ENCODE data around the gene AMOT. TPM values are rescaled to one million over a fixed set of nuclear protein-coding genes. Genes with fewer than 3 reads are reported as not detected.

The AMOT gene
- total RNA-seq, 2 experiments from 2014 or later, result 1.1 to 1.4 TPM

DNA sequence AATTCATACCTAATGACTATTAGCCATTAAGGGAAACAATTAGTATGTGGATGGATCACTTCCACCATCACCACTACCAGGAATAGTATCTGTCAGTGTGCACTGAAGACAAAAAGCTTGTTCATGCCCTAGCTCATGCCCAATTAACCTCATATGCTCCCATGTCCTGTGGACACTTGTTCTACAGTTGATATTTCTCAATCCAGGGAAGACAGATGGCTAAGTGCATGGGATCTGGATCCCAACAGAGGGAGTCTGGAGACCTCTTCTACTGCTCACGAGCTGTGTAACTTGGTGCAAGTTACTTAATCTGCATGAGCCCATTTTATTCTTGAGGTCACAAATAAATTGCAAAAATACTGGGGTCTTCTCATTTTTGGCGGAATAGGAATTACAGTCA is 23.7 kb downstream of the AMOT start:
- Mint-ChIP-seq H3K4me1 (ENCODE audit: low read depth) (peaks cover 8% of the 10 kb centered on the region), H3K36me3 (no peaks in the 10 kb centered on the region), H3K27ac (no peak overlapping the region), H3K27me3 (no peaks in the 10 kb centered on the region), H3K9me3 (no peaks in the 10 kb centered on the region), H3K4me3 (no peak overlapping the region)
- intact Hi-C loops (cut with micrococcal nuclease), result no loop called here
- ChIA-PET CTCF (no interaction called here), POLR2A (no interaction called here)
- DNase-seq, result no peak

GRCh38 chrX:112814496-112814895 is 26.1 kb downstream of the AMOT start:
- Mint-ChIP-seq H3K9me3 (no peaks in the 10 kb centered on the region), H3K27ac (no peak overlapping the region), H3K4me3 (no peak overlapping the region), H3K27me3 (no peaks in the 10 kb centered on the region), H3K4me1 (ENCODE audit: low read depth) (no peaks in the 10 kb centered on the region), H3K36me3 (no peaks in the 10 kb centered on the region)
- CTCF ChIA-PET, result no interaction called here
- intact Hi-C loops (cut with micrococcal nuclease), result no loop called here
- DNase-seq, result no peak
- POLR2A ChIA-PET, result no interaction called here

DNA sequence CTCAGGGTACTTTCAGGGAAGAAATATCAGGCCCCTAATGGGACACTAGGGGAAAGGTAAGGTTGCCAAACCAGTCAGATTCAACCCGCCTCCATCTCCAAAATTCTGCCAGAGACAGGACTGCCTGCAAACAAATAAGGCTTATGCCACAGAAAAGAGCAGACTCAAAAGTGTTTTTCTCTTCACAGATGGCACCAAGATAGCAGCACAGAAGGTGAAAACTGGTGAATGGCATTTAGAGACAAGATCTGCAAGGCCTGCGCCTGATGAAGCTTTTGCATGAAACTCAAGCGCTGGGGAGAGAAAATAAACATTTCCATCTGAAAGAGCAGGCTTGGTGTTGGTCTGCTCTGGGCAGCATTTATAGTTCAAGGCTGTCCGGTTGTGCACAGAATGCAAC is 27.9 kb downstream of the AMOT start:
- intact Hi-C loops (cut with micrococcal nuclease), result no loop called here
- no peaks in the 10 kb centered on the region for H3K36me3 Mint-ChIP-seq
- H3K4me1 Mint-ChIP-seq (ENCODE audit: low read depth), result no peaks in the 10 kb centered on the region
- CTCF ChIA-PET, result no interaction called here
- no peak overlapping the region for H3K4me3 Mint-ChIP-seq
- H3K27me3 Mint-ChIP-seq, result no peaks in the 10 kb centered on the region
- no peak overlapping the region for H3K27ac Mint-ChIP-seq
- POLR2A ChIA-PET, result no interaction called here
- no peaks in the 10 kb centered on the region for H3K9me3 Mint-ChIP-seq
- DNase-seq, result no peak

DNA sequence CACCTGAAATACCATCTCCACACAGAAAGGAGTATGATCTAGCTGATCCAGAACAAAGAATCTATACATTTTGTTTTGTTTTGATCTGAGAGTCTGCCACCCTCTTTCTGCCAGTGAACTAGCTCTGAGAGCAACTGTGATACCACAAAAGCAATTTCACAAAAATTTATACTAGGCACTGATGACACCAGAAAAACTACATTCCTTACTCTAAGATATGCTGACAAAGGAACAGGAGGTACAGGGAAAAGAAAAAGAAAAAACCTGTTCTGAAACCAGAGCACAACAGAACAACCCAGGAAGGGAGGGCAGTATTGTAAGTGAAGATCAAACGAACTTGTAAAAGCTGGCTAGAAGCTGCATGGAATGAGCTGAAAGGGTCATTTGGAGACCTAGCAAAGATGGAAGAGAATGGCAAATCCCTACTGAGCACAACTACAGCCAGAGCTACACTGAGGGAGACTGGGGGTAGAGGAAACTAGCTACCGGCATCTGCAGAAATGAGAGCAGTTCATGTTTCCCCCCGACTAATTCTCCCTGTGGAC is 31.9 kb downstream of the AMOT start:
- Mint-ChIP-seq H3K9me3 (no peaks in the 10 kb centered on the region), H3K36me3 (no peaks in the 10 kb centered on the region), H3K27me3 (no peaks in the 10 kb centered on the region), H3K4me3 (no peak overlapping the region), H3K4me1 (ENCODE audit: low read depth) (no peaks in the 10 kb centered on the region), H3K27ac (no peak overlapping the region)
- ChIA-PET CTCF (no interaction called here), POLR2A (no interaction called here)
- no peak for DNase-seq
- intact Hi-C loops (cut with micrococcal nuclease), result no loop called here

GRCh38 chrX:112808007-112808406 is 32.6 kb downstream of the AMOT start:
- Mint-ChIP-seq H3K27ac (no peak overlapping the region), H3K4me1 (ENCODE audit: low read depth) (no peaks in the 10 kb centered on the region), H3K27me3 (no peaks in the 10 kb centered on the region), H3K36me3 (no peaks in the 10 kb centered on the region), H3K9me3 (no peaks in the 10 kb centered on the region), H3K4me3 (no peak overlapping the region)
- intact Hi-C loops (cut with micrococcal nuclease), result no loop called here
- CTCF ChIA-PET, result interaction anchor here (0.6 kb wide), 1 partner anchor 81 kb away, joined by 5 read pairs; no protein-coding TSS in a partner anchor
- POLR2A ChIA-PET, result no interaction called here
- DNase-seq, result no peak

DNA sequence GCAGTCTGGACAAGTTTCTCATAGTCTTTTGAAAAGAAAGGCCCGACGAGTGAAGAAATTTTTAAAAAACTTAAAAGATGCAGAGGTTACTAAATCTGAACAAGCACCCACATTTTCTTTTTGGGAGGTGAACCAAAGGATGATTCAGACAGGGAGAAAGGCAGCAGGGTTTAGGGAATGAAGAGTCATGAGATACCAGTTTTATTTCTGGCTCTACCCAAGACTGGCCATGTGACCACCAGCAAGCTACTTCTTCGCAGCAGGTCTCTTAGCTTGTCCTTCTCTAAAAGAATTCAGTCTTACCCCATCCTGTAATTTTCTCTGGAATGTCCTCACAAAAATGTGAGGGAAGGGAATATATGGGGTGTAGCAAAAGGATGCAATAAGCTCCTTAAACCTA is 37.6 kb downstream of the AMOT start:
- H3K36me3 Mint-ChIP-seq, result peaks cover 5% of the 10 kb centered on the region
- no peak overlapping the region for H3K4me3 Mint-ChIP-seq
- no peaks in the 10 kb centered on the region for H3K27me3 Mint-ChIP-seq
- intact Hi-C loops (cut with micrococcal nuclease), result no loop called here
- DNase-seq, result no peak
- H3K9me3 Mint-ChIP-seq, result peaks cover 3% of the 10 kb centered on the region
- POLR2A ChIA-PET, result no interaction called here
- H3K27ac Mint-ChIP-seq, result no peak overlapping the region
- H3K4me1 Mint-ChIP-seq (ENCODE audit: low read depth), result no peaks in the 10 kb centered on the region
- CTCF ChIA-PET, result no interaction called here

DNA sequence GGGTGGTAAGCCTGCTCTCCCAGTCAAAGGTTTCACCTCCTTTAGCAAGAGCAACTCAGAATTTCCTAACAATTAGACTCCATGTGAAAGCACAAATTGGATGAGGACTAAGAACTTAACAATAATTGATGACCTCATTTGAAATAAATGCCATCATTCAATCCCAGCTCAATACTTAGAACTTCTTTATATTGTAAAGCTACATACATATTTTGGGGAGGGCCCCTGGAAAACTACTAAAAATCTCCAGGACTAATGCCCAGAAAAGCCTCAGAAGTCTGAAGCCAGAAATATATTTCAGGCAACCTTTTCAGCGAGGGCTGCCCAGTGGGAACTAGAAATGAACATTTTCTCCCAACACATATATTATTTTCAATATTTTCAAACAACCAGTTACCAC is 38.1 kb downstream of the AMOT start:
- Mint-ChIP-seq H3K27me3 (no peaks in the 10 kb centered on the region), H3K4me3 (no peak overlapping the region), H3K9me3 (peaks cover 3% of the 10 kb centered on the region), H3K36me3 (peaks cover 5% of the 10 kb centered on the region), H3K27ac (no peak overlapping the region), H3K4me1 (ENCODE audit: low read depth) (no peaks in the 10 kb centered on the region)
- intact Hi-C loops (cut with micrococcal nuclease), result no loop called here
- CTCF ChIA-PET, result no interaction called here
- POLR2A ChIA-PET, result no interaction called here
- no peak for DNase-seq

DNA sequence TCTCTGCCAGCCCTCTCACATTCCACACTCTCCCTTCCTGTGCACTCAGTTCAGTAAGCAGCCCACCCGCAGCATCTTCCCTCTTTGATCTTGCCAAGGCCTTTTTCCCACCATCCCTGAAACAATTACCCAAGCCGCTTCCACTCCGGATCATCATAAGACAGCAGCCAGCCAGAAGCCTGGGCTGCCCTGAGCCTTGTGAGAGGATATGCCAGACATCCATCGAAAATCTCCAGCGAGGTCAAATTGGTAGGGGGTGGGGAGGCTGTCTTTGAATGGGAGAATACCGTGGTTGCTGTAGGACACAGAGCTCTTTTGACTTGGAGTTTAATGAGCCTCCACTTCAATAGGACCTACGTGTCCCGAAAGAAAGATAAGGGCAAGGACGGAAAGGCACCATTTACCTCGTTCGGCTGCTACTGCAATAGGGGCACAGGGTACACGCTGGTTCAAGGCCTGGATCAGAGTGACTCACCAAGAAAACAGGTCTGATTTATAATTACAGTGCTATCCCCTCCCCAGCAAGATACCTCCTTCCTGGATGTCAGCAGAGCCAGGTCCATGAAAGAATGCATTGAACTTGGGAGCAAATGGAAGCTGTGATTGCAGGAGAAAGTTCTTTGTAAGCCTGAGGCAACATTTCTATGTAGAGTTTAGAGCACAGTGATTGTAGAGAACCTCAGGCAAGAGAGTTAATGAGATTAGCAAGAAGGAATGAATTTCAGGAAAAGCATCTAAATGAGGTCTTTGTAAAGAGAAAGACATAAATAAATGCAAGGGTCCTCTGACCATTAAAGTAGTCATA is 39.5 kb downstream of the AMOT start:
- H3K4me3 Mint-ChIP-seq, result no peak overlapping the region
- ChIA-PET POLR2A (no interaction called here), CTCF (no interaction called here)
- peaks cover 5% of the 10 kb centered on the region for H3K36me3 Mint-ChIP-seq
- H3K9me3 Mint-ChIP-seq, result peaks cover 3% of the 10 kb centered on the region
- no peaks in the 10 kb centered on the region for H3K4me1 Mint-ChIP-seq (ENCODE audit: low read depth)
- intact Hi-C loops (cut with micrococcal nuclease), result no loop called here
- no peaks in the 10 kb centered on the region for H3K27me3 Mint-ChIP-seq
- DNase-seq, result no peak
- no peak overlapping the region for H3K27ac Mint-ChIP-seq

GRCh38 chrX:112799425-112799824 is 41.2 kb downstream of the AMOT start:
- no peak overlapping the region for H3K4me3 Mint-ChIP-seq
- no peaks in the 10 kb centered on the region for H3K4me1 Mint-ChIP-seq (ENCODE audit: low read depth)
- no peak overlapping the region for H3K27ac Mint-ChIP-seq
- intact Hi-C loops (cut with micrococcal nuclease), result no loop called here
- peaks cover 3% of the 10 kb centered on the region for H3K9me3 Mint-ChIP-seq
- ChIA-PET CTCF (no interaction called here), POLR2A (no interaction called here)
- peaks cover 5% of the 10 kb centered on the region for H3K36me3 Mint-ChIP-seq
- no peaks in the 10 kb centered on the region for H3K27me3 Mint-ChIP-seq
- DNase-seq, result no peak

GRCh38 chrX:112798736-112799135 is 41.9 kb downstream of the AMOT start:
- no peak overlapping the region for H3K4me3 Mint-ChIP-seq

DNA sequence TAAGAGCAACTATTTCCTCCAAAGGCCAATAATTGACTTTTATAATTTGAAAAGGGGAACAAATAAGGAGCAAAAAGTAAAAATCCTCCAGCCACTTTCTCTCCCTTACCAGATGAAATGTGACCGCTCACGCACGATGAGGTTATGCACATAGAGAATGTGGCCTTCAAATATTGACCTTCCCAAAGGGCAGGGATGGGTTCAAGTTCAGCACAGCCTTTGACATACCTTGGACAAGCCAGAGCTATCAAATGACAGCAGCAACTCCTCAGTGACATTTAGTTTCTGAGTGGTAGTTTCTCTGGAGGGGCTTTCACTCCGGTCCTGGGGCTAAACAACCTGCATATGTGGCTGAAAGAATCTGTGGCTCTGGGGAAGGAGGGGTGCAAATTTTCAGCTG is 50.7 kb downstream of the AMOT start:
- no peaks in the 10 kb centered on the region for H3K27me3 Mint-ChIP-seq
- CTCF ChIA-PET, result no interaction called here

More at GRCh38 chrX:112798736-112799135, 41.9 kb downstream of the AMOT start:
- CTCF ChIA-PET, result no interaction called here
- Mint-ChIP-seq H3K4me1 (ENCODE audit: low read depth) (no peaks in the 10 kb centered on the region), H3K27me3 (no peaks in the 10 kb centered on the region), H3K27ac (no peak overlapping the region), H3K9me3 (peaks cover 3% of the 10 kb centered on the region), H3K36me3 (peaks cover 5% of the 10 kb centered on the region)
- intact Hi-C loops (cut with micrococcal nuclease), result no loop called here
- POLR2A ChIA-PET, result no interaction called here
- no peak for DNase-seq

DNA sequence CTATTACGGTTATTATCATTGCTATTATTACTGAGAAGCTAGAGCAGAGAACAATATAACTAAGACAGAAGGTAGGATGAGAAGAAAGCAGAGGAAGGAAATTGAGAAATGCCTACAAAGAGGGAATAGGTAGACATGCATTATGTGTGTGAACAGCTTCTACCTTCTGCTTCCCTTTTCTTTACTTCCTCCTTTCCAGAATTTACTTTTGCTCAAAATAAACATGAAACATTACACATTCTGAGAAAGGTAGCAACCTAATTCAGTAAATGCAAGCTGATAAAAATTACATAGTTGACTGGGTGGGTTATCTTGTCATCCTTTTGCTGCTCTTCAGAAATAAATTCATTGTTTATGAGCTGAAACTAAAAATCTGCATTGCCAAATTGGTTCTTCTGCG is 54.6 kb downstream of the AMOT start:
- Mint-ChIP-seq H3K27ac (no peak overlapping the region), H3K27me3 (no peaks in the 10 kb centered on the region), H3K4me3 (no peak overlapping the region), H3K36me3 (peaks cover 1% of the 10 kb centered on the region), H3K9me3 (no peaks in the 10 kb centered on the region), H3K4me1 (ENCODE audit: low read depth) (no peaks in the 10 kb centered on the region)
- POLR2A ChIA-PET, result no interaction called here
- CTCF ChIA-PET, result no interaction called here
- intact Hi-C loops (cut with micrococcal nuclease), result no loop called here
- DNase-seq, result no peak

More for the DNA sequence above, 50.7 kb downstream of the AMOT start:
- peaks cover 2% of the 10 kb centered on the region for H3K36me3 Mint-ChIP-seq
- DNase-seq, result no peak
- H3K27ac Mint-ChIP-seq, result no peak overlapping the region
- intact Hi-C loops (cut with micrococcal nuclease), result no loop called here
- H3K4me1 Mint-ChIP-seq (ENCODE audit: low read depth), result no peaks in the 10 kb centered on the region
- POLR2A ChIA-PET, result no interaction called here
- H3K9me3 Mint-ChIP-seq, result no peaks in the 10 kb centered on the region
- H3K4me3 Mint-ChIP-seq, result no peak overlapping the region

- H3K36me3 Mint-ChIP-seq, result peaks cover 1% of the 10 kb centered on the region
- no peaks in the 10 kb centered on the region for H3K27me3 Mint-ChIP-seq
- no peak for DNase-seq
- POLR2A ChIA-PET, result no interaction called here
- H3K27ac Mint-ChIP-seq, result no peak overlapping the region
- intact Hi-C loops (cut with micrococcal nuclease), result no loop called here
- CTCF ChIA-PET, result no interaction called here
- no peak overlapping the region for H3K4me3 Mint-ChIP-seq
- no peaks in the 10 kb centered on the region for H3K4me1 Mint-ChIP-seq (ENCODE audit: low read depth)
- H3K9me3 Mint-ChIP-seq, result no peaks in the 10 kb centered on the region
These were observed 55.3 kb downstream of the AMOT start for GRCh38 chrX:112785344-112785743.

Data from activated CD4-positive, alpha-beta memory T cell treated with anti-CD3 and anti-CD28 coated beads for 36 hours (primary cell).